Activated CD4-positive, alpha-beta T cell treated with anti-CD3 and anti-CD28 coated beads, Interleukin-2, amount 50 U/mL, for 16 hours (primary cell): Measurements from ENCODE around the gene IL17RC.
A peak's percentile ranks its signal among the peaks of the same experiment; 100 is the strongest.
"Not testable (repeated sequence)": the region's sequence is repeated elsewhere in the genome, so short reads cannot be mapped to it uniquely, and the experiment has no call there.

Experiments
- DNase-seq: peaks from one replicate; pipeline ENCODE4 v3.0.0-alpha.2; 2020

The IL17RC gene

DNA sequence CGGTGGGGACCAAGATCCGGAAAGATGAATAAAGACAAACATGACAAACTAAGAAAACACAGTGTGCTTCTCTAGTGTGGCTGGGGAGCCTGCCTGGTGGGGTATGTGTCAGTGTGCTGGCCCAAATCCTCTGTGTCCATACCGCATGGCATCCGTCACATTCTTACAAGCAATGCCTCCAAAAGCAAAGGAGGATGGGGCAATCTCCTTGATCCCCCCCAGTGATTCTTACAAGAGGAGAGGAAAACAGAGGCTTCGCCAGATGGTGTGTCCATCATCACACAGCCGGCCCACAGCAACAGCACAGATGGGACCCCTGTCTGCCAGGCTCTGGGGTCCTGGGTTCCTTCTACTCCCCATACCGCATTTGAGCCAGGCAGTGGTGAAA is 558 bp upstream of the IL17RC start:
- DNase-seq: no peak

DNA sequence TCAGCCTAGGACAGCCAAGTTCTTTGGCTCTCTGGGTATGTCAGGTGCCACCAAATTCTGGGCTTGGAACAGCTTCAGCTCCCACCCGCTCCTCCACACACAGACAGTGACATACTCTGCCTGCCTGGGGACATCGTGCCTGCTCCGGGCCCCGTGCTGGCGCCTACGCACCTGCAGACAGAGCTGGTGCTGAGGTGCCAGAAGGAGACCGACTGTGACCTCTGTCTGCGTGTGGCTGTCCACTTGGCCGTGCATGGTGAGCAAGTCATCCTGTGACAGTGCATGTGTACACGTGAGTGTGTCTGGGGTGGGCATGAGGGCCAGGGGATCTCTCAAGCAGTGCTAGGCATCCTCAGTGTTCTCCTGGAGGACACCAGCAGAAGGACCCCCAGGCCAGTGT is 922 bp downstream of the IL17RC start:
- DNase-seq: no peak

DNA sequence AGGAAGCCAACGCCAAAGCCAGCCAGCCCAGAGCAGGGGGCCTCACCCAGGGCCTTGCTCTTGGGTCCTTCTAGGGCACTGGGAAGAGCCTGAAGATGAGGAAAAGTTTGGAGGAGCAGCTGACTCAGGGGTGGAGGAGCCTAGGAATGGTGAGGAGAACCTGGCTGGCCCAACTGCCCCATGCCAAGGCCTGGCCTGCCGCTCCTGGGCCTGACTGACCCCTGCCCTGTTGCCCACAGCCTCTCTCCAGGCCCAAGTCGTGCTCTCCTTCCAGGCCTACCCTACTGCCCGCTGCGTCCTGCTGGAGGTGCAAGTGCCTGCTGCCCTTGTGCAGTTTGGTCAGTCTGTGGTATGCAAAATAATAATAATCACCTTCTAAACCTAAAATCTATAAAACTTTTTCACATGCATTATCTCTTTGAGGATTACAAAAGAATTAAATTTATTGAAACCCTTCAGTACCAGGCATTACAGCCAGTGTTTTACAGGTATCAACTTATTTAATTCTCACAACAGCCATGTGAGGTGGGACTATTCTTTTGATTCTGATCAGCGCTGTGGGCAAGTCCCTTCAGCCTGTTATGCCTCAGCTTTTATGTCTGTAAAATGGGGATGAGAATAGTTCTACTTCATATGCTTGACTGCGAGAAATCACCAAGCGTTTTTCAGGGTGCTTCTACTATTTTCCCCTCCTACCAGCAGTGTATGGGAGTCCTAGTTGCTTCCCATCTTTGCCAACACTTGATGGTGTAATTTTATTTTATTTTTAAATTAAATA is 1.6 kb downstream of the IL17RC start:
- DNase-seq: no peak

DNA sequence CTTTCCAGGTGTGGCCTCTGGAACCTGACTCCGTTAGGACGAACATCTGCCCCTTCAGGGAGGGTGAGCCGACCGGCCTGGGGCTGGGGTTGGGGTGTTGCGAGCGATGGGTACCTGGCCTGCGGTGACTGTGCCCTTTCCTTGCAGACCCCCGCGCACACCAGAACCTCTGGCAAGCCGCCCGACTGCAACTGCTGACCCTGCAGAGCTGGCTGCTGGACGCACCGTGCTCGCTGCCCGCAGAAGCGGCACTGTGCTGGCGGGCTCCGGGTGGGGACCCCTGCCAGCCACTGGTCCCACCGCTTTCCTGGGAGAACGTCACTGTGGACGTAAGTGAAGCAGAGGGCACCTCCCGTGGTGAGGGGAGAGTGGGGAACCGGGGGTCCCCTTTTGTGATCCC is 11.3 kb downstream of the IL17RC start:
- no peak for DNase-seq

DNA sequence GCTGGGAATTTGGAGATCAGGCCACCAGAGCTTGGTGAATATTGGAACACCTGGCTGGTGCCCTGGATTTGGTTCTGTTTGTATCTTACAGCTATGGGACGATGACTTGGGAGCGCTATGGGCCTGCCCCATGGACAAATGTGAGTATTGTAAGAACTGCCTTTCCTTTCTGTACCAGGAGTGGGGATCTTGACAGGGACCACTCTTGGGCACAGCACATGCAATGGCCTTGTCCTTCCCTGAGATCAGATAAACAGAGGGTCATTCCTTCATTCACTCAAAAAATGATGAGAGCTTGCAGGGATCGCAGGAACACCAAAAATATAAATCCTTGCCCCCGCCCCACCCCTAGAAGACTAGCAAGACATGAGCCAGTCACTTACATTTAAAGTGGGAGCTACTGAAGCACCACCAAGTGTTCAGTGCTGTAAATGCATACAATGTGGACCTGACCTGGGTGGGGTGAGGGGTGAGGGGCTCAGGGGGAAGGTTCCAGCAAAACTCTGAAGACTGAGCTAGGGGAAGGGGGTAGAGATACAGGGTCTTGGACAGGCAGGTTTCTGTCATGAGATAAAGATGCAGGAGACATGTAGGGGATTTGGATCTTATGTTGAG is 14.0 kb downstream of the IL17RC start:
- no peak for DNase-seq

DNA sequence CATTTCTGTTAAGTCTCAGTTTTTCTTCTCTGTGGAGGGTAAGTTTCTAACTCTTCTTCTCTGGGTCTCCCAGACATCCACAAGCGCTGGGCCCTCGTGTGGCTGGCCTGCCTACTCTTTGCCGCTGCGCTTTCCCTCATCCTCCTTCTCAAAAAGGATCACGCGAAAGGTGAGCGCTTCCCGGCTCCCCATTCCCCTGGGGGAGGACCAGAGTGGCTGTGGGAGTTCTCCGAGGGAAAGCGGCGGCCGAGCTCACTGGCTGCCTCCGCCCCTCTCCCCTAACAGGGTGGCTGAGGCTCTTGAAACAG is 15.6 kb downstream of the IL17RC start:
- DNase-seq: no peak

DNA sequence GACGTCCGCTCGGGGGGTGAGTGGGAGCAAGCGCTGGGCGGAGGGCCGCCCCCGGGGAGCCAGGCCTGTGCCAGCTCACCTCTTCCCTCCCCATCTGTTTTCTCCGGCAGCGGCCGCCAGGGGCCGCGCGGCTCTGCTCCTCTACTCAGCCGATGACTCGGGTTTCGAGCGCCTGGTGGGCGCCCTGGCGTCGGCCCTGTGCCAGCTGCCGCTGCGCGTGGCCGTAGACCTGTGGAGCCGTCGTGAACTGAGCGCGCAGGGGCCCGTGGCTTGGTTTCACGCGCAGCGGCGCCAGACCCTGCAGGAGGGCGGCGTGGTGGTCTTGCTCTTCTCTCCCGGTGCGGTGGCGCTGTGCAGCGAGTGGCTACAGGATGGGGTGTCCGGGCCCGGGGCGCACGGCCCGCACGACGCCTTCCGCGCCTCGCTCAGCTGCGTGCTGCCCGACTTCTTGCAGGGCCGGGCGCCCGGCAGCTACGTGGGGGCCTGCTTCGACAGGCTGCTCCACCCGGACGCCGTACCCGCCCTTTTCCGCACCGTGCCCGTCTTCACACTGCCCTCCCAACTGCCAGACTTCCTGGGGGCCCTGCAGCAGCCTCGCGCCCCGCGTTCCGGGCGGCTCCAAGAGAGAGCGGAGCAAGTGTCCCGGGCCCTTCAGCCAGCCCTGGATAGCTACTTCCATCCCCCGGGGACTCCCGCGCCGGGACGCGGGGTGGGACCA is 16.1 kb downstream of the IL17RC start:
- DNase-seq: peak; percentile 92

DNA sequence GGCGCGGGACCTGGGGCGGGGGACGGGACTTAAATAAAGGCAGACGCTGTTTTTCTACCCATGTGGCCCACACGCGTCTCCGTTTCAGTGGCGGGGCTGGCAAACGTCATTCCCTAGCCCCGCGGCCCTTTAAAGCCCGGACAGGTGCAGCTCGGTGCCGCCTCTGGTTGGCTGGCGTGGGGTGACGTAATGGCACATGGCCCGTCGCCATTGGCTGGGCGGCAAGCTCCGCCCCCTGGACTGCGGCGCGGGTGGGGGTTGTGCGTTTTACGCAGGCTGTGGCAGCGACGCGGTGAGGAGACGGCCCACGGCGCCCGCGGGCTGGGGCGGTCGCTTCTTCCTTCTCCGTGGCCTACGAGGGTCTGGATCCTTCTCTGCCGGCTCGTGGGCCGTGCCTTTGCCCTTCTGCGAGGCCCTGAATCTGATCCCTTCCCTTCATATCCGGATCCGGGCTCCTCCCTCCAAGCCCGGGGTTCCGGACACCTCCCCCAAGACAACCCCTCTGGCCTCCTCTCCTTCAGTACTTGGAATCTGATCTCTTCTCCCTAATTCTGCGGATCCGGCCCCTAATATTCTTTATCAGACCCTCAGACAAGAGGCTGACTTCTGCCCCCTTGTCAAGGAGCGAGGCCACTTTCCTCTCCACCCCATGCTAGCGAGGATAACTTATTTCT is 16.8 kb downstream of the IL17RC start, which contains the start of gene CRELD1:
Gene CRELD1 (plus strand): TSS at position 274 of the 674 bp plus-strand sequence. CDS start 605 bp downstream, outside the sequence.
- peak; percentile 97 for DNase-seq

DNA sequence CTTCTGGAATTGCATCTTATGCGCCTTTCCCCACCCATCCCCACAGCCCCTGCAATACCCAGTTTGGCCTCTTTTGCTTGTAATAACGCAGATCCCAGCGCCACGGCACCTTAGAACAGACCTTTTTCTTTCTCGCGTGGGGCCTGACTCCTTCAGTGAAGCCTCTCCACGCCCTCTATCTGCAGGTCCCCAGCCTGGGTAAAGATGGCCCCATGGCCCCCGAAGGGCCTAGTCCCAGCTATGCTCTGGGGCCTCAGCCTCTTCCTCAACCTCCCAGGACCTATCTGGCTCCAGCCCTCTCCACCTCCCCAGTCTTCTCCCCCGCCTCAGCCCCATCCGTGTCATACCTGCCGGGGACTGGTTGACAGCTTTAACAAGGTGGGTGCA is 17.3 kb downstream of the IL17RC start:
- no peak for DNase-seq

DNA sequence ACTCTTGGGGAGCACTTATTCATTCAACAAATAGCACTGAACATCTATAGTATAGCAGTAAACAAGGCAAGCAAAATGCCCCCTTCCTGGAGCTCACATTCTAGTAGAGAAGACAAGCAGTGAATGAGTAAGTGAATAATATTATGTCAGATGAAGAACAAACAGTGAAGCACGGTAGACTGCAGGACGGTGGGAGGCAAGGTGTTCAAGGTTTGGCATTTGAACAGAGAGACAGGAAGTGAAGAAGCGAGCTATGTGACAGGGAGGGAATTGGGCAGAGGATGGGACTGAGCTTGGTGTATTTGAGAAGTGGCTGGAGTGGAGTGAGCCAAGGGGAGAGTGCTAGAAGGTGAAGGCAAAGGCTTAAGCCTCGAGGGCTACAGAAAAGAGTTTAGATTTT is 18.1 kb downstream of the IL17RC start:
- DNase-seq: no peak

DNA sequence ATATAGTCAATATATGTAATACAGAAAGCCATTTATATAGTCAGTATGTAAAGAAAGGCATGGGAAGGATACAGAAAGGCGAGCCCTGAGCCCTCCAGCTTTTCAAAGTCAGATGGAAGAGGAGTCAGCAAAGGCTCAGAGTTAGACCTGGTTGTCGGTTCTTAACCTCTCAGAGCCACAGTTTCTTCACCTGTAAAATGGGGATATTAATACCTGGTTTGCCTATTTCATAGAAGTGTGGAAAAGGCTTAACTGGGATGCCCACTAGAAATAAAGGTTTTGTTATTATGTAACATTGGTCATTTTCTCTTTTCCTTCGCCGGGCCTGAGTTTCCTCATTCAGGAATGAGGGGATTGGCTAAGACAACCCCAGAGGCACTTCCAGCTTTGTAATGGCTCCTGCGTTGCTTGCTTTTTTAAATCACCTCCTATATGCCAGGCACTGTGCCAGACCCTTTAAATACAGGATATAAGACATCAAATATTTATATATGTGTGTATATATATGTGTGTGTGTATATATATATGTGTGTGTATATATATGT is 19.1 kb downstream of the IL17RC start:
- no peak for DNase-seq

DNA sequence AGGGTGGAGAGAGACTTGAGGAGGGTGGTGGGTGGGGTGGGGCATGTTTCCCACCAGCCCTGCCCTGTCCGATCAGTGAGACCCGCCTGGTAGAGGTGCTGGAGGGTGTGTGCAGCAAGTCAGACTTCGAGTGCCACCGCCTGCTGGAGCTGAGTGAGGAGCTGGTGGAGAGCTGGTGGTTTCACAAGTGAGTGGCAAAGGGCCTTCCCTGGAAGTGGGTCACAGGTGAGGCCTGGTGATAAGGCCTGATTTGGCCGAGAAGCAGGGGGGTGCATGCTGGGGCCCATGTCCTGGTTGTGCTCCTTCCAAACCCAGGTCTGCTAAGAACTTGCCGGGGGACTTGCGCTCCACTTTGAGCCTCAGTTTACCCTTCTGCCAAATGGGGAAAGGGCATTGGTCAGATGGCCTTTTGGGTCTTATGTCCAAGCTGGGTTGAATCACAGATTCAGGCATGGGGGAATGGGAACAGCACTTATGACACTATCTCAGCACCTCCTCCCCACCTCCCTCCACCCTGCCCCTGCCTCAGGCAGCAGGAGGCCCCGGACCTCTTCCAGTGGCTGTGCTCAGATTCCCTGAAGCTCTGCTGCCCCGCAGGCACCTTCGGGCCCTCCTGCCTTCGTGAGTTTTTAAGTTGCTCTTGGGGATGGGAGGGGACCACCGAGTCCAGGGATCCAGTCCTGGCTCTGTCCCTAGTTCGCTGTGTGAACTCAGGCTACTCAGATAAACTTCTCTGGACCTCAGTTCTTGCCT is 20.8 kb downstream of the IL17RC start:
- no peak for DNase-seq

DNA sequence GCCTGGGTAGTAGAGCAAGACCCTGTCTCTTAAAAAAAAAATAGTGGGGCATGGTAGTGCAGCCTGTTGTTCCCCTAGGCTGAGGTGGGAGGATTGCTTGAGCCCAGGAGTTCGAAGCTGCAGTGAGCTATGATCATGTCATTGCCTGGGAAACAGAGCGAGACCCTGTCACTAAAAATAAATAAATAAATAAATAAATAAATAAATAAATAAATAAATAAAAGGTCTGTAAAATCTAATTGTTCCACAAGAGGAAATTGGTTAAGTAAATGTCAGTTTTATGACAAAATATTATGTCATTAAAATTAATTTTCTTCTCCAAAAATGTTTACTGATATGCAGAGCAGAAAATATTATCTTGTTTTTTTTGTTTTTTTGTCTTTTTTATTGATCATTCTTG is 22.1 kb downstream of the IL17RC start:
- no peak for DNase-seq

DNA sequence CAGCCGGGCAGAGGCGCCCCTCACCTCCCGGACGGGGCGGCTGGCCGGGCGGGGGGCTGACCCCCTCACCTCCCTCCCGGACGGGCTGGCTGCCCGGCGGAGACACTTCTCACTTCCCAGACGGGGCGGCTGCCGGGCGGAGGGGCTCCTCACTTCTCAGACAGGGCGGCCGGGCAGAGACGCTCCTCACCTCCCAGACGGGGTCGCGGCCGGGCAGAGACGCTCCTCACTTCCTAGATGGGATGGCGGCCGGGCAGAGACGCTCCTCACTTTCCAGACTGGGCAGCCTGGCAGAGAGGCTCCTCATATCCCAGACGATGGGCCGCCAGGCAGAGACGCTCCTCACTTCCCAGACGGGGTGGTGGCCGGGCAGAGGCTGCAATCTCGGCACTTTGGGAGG is 23.0 kb downstream of the IL17RC start:
- not testable (repeated sequence) for DNase-seq

DNA sequence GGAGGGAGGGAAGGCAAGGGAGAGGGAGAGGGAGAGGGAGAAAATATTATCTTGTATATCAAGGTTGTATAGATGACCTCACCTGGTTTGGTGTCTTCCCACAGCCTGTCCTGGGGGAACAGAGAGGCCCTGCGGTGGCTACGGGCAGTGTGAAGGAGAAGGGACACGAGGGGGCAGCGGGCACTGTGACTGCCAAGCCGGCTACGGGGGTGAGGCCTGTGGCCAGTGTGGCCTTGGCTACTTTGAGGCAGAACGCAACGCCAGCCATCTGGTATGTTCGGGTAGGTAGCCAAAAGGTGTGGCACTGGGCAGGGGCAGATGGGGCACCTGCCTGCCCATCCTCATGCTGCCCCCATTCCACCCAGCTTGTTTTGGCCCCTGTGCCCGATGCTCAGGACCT is 23.8 kb downstream of the IL17RC start:
- DNase-seq: no peak

DNA sequence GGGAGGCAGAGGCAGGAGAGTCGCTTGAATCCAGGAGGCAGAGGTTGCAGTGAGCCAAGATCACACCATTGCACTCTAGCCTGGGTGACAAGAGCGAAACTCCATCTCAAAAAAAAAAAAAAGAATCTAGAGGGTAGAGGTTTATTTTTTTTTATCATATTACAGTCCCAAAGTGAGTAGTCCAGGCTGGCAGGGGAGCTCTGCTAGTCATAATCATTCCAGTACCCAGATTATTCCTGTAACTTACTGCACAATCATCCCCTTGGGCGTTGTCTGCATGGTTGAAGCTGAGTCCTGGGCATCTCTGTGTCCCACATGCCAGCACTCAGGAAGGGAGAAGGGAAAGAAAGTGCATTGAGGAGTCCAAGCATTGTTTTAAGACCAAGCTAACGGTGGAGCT is 25.3 kb downstream of the IL17RC start:
- DNase-seq: no peak

DNA sequence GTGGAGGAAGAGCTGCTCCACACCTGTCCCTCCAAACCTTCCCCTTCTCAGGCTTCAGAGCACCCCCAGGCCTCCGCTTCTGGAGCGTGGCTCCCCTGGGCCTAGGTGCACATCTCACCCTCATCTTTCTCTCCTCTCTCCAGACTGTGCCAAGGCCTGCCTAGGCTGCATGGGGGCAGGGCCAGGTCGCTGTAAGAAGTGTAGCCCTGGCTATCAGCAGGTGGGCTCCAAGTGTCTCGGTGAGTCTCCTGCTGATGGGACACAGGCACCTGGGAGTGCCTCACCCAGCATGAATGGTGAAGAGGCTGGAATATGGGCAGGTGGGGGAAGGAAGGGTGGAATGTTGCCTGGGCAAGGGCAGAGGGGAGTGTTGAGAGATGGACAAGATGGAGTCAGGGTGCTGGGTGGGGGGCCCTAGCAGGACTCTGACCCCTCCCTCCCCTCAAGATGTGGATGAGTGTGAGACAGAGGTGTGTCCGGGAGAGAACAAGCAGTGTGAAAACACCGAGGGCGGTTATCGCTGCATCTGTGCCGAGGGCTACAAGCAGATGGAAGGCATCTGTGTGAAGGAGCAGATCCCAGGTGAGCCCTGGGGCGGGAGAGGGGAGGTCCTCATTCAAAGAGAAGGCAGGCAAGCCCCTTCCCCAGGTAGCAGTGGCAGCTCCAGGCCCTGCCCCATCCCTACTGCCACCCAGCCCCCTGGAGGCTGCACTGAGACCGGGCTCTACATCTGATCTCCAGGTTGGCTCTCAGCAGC is 26.2 kb downstream of the IL17RC start:
- no peak for DNase-seq

DNA sequence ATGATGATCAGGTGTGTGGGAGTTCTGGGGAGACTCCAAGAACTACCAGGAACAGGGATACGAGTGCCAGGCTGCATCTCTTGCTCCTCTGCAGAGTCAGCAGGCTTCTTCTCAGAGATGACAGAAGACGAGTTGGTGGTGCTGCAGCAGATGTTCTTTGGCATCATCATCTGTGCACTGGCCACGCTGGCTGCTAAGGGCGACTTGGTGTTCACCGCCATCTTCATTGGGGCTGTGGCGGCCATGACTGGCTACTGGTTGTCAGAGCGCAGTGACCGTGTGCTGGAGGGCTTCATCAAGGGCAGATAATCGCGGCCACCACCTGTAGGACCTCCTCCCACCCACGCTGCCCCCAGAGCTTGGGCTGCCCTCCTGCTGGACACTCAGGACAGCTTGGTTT is 27.4 kb downstream of the IL17RC start:
- no peak for DNase-seq

DNA sequence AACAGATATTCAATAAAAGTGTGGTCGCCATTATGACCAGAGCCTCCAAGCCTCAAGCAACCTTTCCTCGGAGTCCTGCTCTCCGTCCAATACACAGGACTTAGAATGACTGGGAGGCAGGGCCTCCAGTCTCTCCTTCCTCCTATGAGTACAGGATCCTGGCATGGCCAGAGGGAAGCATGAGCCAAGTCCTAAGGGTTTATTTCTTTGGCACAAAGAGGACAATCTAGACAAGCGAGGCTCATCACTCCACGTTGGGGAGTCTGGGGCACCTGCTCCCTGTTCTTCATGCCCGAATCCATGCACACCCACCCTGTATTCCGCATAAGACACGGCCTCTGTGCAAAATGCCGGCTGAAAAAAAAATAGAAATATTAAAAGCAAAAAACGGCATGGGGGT is 28.5 kb downstream of the IL17RC start:
- no peak for DNase-seq

DNA sequence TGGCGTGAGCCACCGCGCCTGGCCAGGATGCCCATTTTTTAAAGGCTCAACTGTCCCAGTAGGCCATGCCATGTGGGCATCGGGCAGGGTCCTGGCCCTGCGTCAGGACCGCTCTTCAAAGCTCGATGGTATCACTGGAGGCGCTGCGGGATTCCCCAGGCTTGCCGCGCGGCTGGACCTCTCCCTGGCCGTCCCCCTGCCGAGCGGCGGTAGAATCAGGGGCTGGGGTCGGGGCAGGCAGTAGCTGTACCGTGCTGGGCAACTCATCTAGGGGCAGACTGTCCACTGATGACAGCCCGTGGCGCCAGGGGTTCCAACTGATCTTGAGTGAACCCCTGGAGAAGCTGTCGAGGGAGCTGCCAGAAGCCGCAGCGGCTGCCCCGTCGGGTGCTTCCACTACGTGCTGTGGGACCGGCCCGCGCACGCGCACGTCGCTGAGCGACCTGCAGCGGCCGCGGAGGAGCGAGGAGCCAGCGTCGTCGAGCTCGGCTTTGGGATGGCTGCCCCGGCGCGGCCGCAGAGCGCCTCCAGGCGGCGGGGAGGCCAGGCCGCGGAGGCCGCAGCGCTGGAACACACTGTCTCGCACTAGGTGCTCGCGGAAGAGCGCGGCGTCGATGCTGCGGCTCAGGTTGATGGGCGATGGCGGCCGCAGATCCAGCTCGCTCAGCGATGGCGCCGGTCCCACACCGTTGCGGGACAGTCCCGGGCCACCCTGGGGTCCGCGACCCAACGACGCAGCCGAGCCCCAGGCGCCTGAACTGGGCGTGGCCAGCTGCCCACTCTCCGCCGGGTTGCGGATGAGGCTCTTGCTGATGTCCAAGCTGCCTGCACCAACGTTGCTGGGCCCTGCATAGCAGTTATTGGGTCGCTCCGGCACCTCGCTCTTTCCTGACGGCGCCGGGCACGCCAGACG is 29.5 kb downstream of the IL17RC start:
- peak; percentile 78 for DNase-seq
